ENCODE measurements around the gene RFX3. TPM values are rescaled to one million over a fixed set of nuclear protein-coding genes. Genes with fewer than 3 reads are reported as not detected.
A peak's percentile ranks its signal among the peaks of the same experiment; 100 is the strongest.

The RFX3 gene
- total and polyA plus RNA-seq, 2 experiments from 2014 or later = 5.8 to 7.9 TPM

DNA sequence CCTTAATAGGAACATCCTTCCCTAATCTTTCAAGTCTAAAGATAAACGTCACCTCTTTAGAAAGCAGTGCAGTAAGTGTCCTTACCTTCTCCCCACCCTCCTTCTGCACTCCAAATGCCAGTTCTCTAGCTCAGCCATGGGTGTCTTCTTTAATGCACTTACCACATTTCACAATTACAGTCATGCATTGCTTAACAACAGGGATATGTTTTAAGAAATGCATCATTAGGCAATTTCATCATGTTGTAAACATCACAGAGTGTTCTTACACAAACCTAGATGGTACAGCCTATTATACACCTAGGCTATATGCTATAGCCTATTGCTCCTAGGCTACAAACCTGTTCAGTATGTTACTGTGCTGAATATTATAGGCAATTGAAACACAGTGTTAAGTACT, 91.2 kb downstream of the RFX3 start:
- Histone ChIP-seq H3K36me3 (replicated peaks; ENCODE audit: insufficient read depth, low read depth) (no peaks in the 10 kb centered on the region), H3K4me3 (no peak overlapping the region), H4K20me1 (ENCODE audit: insufficient read depth, poor library complexity, severe bottlenecking) (no peaks in the 10 kb centered on the region), H2AFZ (no peak overlapping the region), H3K9me3 (ENCODE audit: low read depth) (no peaks in the 10 kb centered on the region), H3K27ac (no peak overlapping the region), H3K9me2 (replicated peaks; ENCODE audit: insufficient read depth) (no peaks in the 10 kb centered on the region), H3K27me3 (no peaks in the 10 kb centered on the region), H3K79me2 (no peaks in the 10 kb centered on the region), H3K4me2 (no peak overlapping the region), H3K4me1 (ENCODE audit: insufficient read depth) (no peaks in the 10 kb centered on the region)
- 63% methylated on average over 1 of the region's 1 CpG for WGBS (ENCODE audit: low lambda C conversion rate, missing lambda C conversion rate)
- TF ChIP-seq EZH2phosphoT487 (IDR thresholded peaks at IDR 0.05; ENCODE audit: low read depth, severe bottlenecking, unreplicated experiment) (no peak), EZH2 (IDR thresholded peaks at IDR 0.05; ENCODE audit: borderline replicate concordance) (no peak)
- TF ChIP-seq, protein P1, sequence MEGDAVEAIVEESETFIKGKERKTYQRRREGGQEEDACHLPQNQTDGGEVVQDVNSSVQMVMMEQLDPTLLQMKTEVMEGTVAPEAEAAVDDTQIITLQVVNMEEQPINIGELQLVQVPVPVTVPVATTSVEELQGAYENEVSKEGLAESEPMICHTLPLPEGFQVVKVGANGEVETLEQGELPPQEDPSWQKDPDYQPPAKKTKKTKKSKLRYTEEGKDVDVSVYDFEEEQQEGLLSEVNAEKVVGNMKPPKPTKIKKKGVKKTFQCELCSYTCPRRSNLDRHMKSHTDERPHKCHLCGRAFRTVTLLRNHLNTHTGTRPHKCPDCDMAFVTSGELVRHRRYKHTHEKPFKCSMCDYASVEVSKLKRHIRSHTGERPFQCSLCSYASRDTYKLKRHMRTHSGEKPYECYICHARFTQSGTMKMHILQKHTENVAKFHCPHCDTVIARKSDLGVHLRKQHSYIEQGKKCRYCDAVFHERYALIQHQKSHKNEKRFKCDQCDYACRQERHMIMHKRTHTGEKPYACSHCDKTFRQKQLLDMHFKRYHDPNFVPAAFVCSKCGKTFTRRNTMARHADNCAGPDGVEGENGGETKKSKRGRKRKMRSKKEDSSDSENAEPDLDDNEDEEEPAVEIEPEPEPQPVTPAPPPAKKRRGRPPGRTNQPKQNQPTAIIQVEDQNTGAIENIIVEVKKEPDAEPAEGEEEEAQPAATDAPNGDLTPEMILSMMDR (IDR thresholded peaks at IDR 0.05; ENCODE audit: poor library complexity) = no peak
- DNase-seq (ENCODE audit: low spot score) = peak; percentile 21

DNA sequence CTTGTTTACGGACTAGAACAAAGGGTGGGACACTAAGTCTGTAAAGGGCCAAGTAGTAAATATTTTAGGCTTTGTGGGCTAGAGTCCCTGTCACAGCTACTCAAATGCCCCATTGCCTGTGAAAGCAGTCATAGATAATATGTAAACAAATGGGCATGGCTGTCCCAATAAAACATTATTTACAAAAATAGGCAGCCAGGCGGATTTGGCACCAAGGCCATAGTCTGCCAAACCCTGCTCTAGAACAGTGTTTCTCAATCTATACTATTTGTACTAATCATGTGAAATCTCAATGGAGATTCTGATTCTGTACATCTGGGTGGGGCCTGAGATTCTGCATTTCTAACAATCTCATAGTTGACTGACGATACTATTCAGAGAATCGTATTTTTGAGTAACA, 92.0 kb downstream of the RFX3 start:
- H3K27ac ChIP-seq = no peak overlapping the region
- no peak overlapping the region for H3K4me2 ChIP-seq
- H4K20me1 ChIP-seq (ENCODE audit: insufficient read depth, poor library complexity, severe bottlenecking) = no peaks in the 10 kb centered on the region
- H2AFZ ChIP-seq = no peak overlapping the region
- no peaks in the 10 kb centered on the region for H3K9me3 ChIP-seq (ENCODE audit: low read depth)
- H3K4me1 ChIP-seq (ENCODE audit: insufficient read depth) = no peaks in the 10 kb centered on the region
- TF ChIP-seq EZH2 (IDR thresholded peaks at IDR 0.05; ENCODE audit: borderline replicate concordance) (no peak), EZH2phosphoT487 (IDR thresholded peaks at IDR 0.05; ENCODE audit: low read depth, severe bottlenecking, unreplicated experiment) (no peak)
- TF ChIP-seq, protein P1 (IDR thresholded peaks at IDR 0.05; ENCODE audit: poor library complexity) = no peak
- DNase-seq (ENCODE audit: low spot score) = no peak
- no peaks in the 10 kb centered on the region for H3K9me2 ChIP-seq (replicated peaks; ENCODE audit: insufficient read depth)
- no peaks in the 10 kb centered on the region for H3K36me3 ChIP-seq (replicated peaks; ENCODE audit: insufficient read depth, low read depth)
- no peaks in the 10 kb centered on the region for H3K79me2 ChIP-seq
- no peaks in the 10 kb centered on the region for H3K27me3 ChIP-seq
- no peak overlapping the region for H3K4me3 ChIP-seq
- 95% methylated on average over 4 of the region's 4 CpGs for WGBS (ENCODE audit: low lambda C conversion rate, missing lambda C conversion rate)

DNA sequence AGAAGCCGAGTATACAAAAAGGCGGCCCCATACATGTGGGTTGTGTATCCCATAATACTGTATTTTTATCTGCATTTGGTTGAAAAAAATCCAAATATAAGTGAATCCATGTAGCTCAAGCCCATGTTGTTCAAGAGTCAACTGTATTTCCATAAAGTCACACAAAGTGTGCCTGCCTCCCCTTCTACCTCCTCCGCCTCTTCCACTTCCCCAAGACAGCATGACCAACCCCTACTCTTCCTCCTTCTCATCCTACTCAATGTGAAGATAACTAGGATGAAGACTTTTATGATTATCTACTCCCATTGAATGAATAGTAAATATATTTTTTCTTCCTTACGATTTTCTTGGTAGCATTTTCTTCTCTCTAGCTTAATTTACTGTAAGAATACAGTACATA, 92.7 kb downstream of the RFX3 start:
- no peak overlapping the region for H3K27ac ChIP-seq
- TF ChIP-seq, protein P1 (IDR thresholded peaks at IDR 0.05; ENCODE audit: poor library complexity) = no peak
- no peaks in the 10 kb centered on the region for H3K27me3 ChIP-seq
- H3K79me2 ChIP-seq = no peaks in the 10 kb centered on the region
- H3K4me2 ChIP-seq = no peak overlapping the region
- H3K9me2 ChIP-seq (replicated peaks; ENCODE audit: insufficient read depth) = no peaks in the 10 kb centered on the region
- no peak for DNase-seq (ENCODE audit: low spot score)
- H3K4me1 ChIP-seq (ENCODE audit: insufficient read depth) = no peaks in the 10 kb centered on the region
- 96% methylated on average over 4 of the region's 4 CpGs for WGBS (ENCODE audit: low lambda C conversion rate, missing lambda C conversion rate)
- no peaks in the 10 kb centered on the region for H3K9me3 ChIP-seq (ENCODE audit: low read depth)
- no peak overlapping the region for H3K4me3 ChIP-seq
- H2AFZ ChIP-seq = no peak overlapping the region
- no peaks in the 10 kb centered on the region for H4K20me1 ChIP-seq (ENCODE audit: insufficient read depth, poor library complexity, severe bottlenecking)
- no peaks in the 10 kb centered on the region for H3K36me3 ChIP-seq (replicated peaks; ENCODE audit: insufficient read depth, low read depth)

DNA sequence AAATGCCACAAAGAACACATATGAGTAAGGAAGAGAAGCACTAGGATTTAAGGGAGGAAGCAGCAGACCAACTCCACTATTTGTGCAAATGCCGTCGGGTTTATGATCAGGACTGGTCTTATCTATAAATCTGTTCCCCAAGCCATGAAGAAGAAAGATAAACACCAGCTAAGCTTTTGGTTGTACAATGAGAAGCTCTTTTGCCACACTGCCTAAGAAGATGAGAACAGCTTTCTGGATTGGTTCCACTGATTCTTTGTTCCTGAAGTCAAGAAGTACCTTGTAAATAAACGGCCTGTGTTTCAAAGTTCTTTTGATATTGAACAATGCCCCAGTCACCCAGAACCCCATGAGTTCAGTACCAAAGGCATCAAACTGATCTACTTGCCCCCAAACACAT, 93.9 kb downstream of the RFX3 start:
- TF ChIP-seq EZH2 (IDR thresholded peaks at IDR 0.05; ENCODE audit: borderline replicate concordance) = no peak
- no peak for TF ChIP-seq EZH2phosphoT487 (IDR thresholded peaks at IDR 0.05; ENCODE audit: low read depth, severe bottlenecking, unreplicated experiment)
- TF ChIP-seq, protein P1 (IDR thresholded peaks at IDR 0.05; ENCODE audit: poor library complexity) = no peak
- DNase-seq (ENCODE audit: low spot score) = no peak
- Histone ChIP-seq H3K79me2 (no peaks in the 10 kb centered on the region), H3K4me2 (no peak overlapping the region), H3K4me1 (ENCODE audit: insufficient read depth) (no peaks in the 10 kb centered on the region), H3K27me3 (no peaks in the 10 kb centered on the region), H4K20me1 (ENCODE audit: insufficient read depth, poor library complexity, severe bottlenecking) (no peaks in the 10 kb centered on the region), H3K9me2 (replicated peaks; ENCODE audit: insufficient read depth) (no peaks in the 10 kb centered on the region), H3K36me3 (replicated peaks; ENCODE audit: insufficient read depth, low read depth) (no peaks in the 10 kb centered on the region), H2AFZ (no peak overlapping the region), H3K9me3 (ENCODE audit: low read depth) (no peaks in the 10 kb centered on the region), H3K27ac (no peak overlapping the region), H3K4me3 (no peak overlapping the region)
- WGBS (ENCODE audit: low lambda C conversion rate, missing lambda C conversion rate) = 48% methylated on average over 3 of the region's 3 CpGs
